HEK293T (cell line): ENCODE measurements around the gene IL18BP.

Experiments used
- CTCF ChIA-PET: fragments of 350-600 bp; formaldehyde crosslinking; extraction: SDS; loops from one replicate; lab custom pipeline; 2021; ENCODE audit warnings: antibody characterized with exemption, inconsistent platforms; lab: Yijun Ruan, JAX
- POLR2A ChIA-PET: fragments of 350-600 bp; formaldehyde crosslinking; extraction: SDS; loops from one replicate; lab custom pipeline; 2020; ENCODE audit warnings: antibody characterized with exemption, inconsistent platforms; lab: Yijun Ruan, JAX
- DNase-seq: peaks from one replicate; pipeline ENCODE4 v3.0.0; 2012; ENCODE audit warnings: mixed read lengths; ENCODE audit errors: extremely low spot score
- ARNT ChIP-seq: fragments of 450-650 bp; IDR thresholded peaks from 2 replicates; pipeline ENCODE4 v1.6.1; 2017; ENCODE audit warnings: mild to moderate bottlenecking
- BHLHE40 ChIP-seq: fragments of 450-650 bp; IDR thresholded peaks from 2 replicates; pipeline ENCODE4 v1.6.1; 2016; ENCODE audit warnings: mild to moderate bottlenecking, moderate library complexity, borderline replicate concordance
- CTBP1 ChIP-seq: fragments of 450-650 bp; IDR thresholded peaks from 2 replicates; pipeline ENCODE4 v1.6.1; 2016; ENCODE audit warnings: borderline replicate concordance
- ELF4 ChIP-seq: fragments of 450-650 bp; IDR thresholded peaks from 2 replicates; pipeline ENCODE4 v1.6.1; 2017; ENCODE audit warnings: antibody characterized with exemption
- FOXA1 ChIP-seq: fragments of 450-650 bp; IDR thresholded peaks from 2 replicates; pipeline ENCODE4 v1.6.1; 2016; ENCODE audit warnings: mild to moderate bottlenecking
- FOXK2 ChIP-seq: fragments of 450-650 bp; IDR thresholded peaks from 2 replicates; pipeline ENCODE4 v1.6.1; 2016; ENCODE audit warnings: mild to moderate bottlenecking
- FOXM1 ChIP-seq: fragments of 450-650 bp; IDR thresholded peaks from 2 replicates; pipeline ENCODE4 v1.6.1; 2017; ENCODE audit warnings: mild to moderate bottlenecking, borderline replicate concordance
- HDGF ChIP-seq: fragments of 450-650 bp; IDR thresholded peaks from 2 replicates; pipeline ENCODE4 v1.6.1; 2017; ENCODE audit warnings: antibody characterized with exemption, borderline replicate concordance
- L3MBTL2 ChIP-seq: fragments of 450-650 bp; conservative IDR thresholded peaks from 2 replicates; pipeline ENCODE4 v1.6.1; 2016; ENCODE audit warnings: mild to moderate bottlenecking
- LEF1 ChIP-seq: fragments of 450-650 bp; IDR thresholded peaks from 2 replicates; pipeline ENCODE4 v1.6.1; 2017; ENCODE audit warnings: mild to moderate bottlenecking, borderline replicate concordance
- NFRKB ChIP-seq: fragments of 450-650 bp; IDR thresholded peaks from 2 replicates; pipeline ENCODE4 v1.6.1; 2016; ENCODE audit warnings: mild to moderate bottlenecking, moderate library complexity
- PKNOX1 ChIP-seq: fragments of 450-650 bp; IDR thresholded peaks from 2 replicates; pipeline ENCODE4 v1.6.1; 2016
- SP1 ChIP-seq: fragments of 450-650 bp; IDR thresholded peaks from 2 replicates; pipeline ENCODE4 v1.6.1; 2017
- SUZ12 ChIP-seq: fragments of 450-650 bp; IDR thresholded peaks from 2 replicates; pipeline ENCODE4 v1.6.1; 2016; ENCODE audit warnings: mild to moderate bottlenecking
- TARDBP ChIP-seq: fragments of 450-650 bp; IDR thresholded peaks from 2 replicates; pipeline ENCODE4 v1.6.1; 2016
- ZNF384 ChIP-seq: fragments of 450-650 bp; IDR thresholded peaks from 2 replicates; pipeline ENCODE4 v1.6.1; 2016

IL18BP gene

GRCh38 chr11:71991494-71991893 is 7.2 kb upstream of the IL18BP start:
- TF ChIP-seq PKNOX1: no peak
- ChIA-PET POLR2A (no interaction called here), CTCF (no interaction called here)
- no peak for DNase-seq

GRCh38 chr11:71992136-71992730 is 6.5 kb upstream of the IL18BP start:
- no peak for TF ChIP-seq LEF1
- TF ChIP-seq FOXK2: no peak
- no peak for TF ChIP-seq FOXM1
- TF ChIP-seq ELF4: no peak
- no peak for TF ChIP-seq FOXA1
- ChIA-PET CTCF (no interaction called here), POLR2A (no interaction called here)
- no peak for DNase-seq

GRCh38 chr11:71994786-71995185 is 3.9 kb upstream of the IL18BP start:
- ChIA-PET POLR2A (no interaction called here), CTCF (no interaction called here)
- no peak for TF ChIP-seq L3MBTL2
- no peak for TF ChIP-seq LEF1
- TF ChIP-seq FOXK2: no peak
- DNase-seq: no peak

- ChIA-PET CTCF (no interaction called here), POLR2A (no interaction called here)
- no peak for DNase-seq
- no peak for TF ChIP-seq LEF1
- TF ChIP-seq CTBP1: no peak
- TF ChIP-seq ZNF384: no peak
- no peak for TF ChIP-seq NFRKB
- no peak for TF ChIP-seq FOXA1
- no peak for TF ChIP-seq ELF4
- no peak for TF ChIP-seq SP1
- no peak for TF ChIP-seq ARNT
- no peak for TF ChIP-seq L3MBTL2
- no peak for TF ChIP-seq FOXK2
- TF ChIP-seq TARDBP: no peak
- TF ChIP-seq BHLHE40: no peak
- TF ChIP-seq PKNOX1: no peak
- TF ChIP-seq SUZ12: no peak
- no peak for TF ChIP-seq HDGF
- TF ChIP-seq FOXM1: no peak
These were observed 2.9 kb upstream of the IL18BP start for GRCh38 chr11:71995726-71996291.

GRCh38 chr11:71996517-71996916 is 2.2 kb upstream of the IL18BP start:
- ChIA-PET POLR2A (no interaction called here), CTCF (no interaction called here)
- DNase-seq: no peak
- TF ChIP-seq HDGF (no peak), CTBP1 (no peak), PKNOX1 (no peak), SP1 (no peak)

- DNase-seq: no peak
- POLR2A ChIA-PET: no interaction called here
- TF ChIP-seq NFRKB (no peak), TARDBP (no peak), ELF4 (no peak), L3MBTL2 (no peak), FOXM1 (no peak), PKNOX1 (no peak), HDGF (no peak), LEF1 (no peak), ZNF384 (no peak), FOXA1 (no peak), BHLHE40 (no peak)
- CTCF ChIA-PET: interaction anchor here (0.9 kb wide), 1 partner anchor 19 kb away, joined by 6 read pairs; no protein-coding TSS in a partner anchor
These were observed 1.8 kb upstream of the IL18BP start for GRCh38 chr11:71996946-71997345.

- no peak for TF ChIP-seq NFRKB
- no peak for TF ChIP-seq ELF4
- TF ChIP-seq L3MBTL2: no peak
- no peak for TF ChIP-seq SUZ12
- TF ChIP-seq ZNF384: no peak
- TF ChIP-seq BHLHE40: no peak
- no peak for TF ChIP-seq FOXK2
- TF ChIP-seq FOXM1: no peak
- no peak for TF ChIP-seq HDGF
- no peak for TF ChIP-seq TARDBP
- no peak for TF ChIP-seq PKNOX1
- TF ChIP-seq FOXA1: no peak
- TF ChIP-seq SP1: no peak
- no peak for TF ChIP-seq LEF1
- CTCF ChIA-PET: interaction anchor here (0.9 kb wide), 1 partner anchor 20 kb away, joined by 6 read pairs; no protein-coding TSS in a partner anchor
- POLR2A ChIA-PET: no interaction called here
- DNase-seq: no peak
These were observed 1.1 kb upstream of the IL18BP start for GRCh38 chr11:71997594-71997993.
